Measurements from ENCODE around the gene LY6G5B. TPM values are rescaled to one million over a fixed set of nuclear protein-coding genes. Genes with fewer than 3 reads are reported as not detected.

LY6G5B gene
- total RNA-seq, 4 donors from 2014 or later: 0.70 to 9.5 (median 4.5) TPM

DNA sequence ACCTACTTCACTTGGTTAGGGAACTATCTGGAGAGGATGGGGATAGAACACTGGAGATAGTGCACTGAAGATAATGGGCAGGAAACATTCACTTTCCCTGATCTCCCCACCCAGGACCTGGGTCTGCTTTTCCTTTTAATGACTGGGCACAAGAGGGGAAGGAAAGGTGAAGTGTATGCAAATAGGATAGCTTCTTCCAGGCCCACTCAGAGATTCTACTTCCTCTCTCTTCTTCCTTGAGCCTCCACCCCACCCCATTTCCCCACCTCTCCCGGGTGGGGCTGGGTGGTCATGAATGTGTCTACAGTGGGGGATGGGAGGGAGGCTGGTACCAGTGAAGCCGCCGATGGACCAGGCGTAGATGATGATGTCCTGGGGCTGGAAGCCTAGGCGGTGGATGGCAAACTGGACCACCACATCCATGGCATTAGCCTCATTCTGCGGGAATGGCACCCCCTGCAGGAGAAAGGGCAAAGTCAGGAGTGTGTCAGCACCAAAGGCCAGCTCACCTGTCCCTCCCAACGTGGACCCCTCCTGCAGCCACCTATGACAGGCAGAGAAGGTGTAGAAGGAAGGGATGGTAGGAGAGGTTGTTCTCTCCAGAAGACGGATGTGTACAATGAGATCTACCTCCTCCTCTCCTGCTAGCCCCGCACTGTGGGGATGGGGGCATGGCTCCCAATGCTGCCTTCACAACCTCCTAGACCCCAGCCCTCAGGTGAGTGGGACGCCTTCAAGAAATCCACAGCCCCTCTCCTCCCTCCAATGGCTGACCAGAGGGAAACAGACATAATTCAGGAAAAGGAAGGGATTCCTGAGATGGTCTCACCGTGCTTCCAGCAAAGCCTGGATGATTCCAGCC, 19.7 kb downstream of the LY6G5B start:
- no peaks in the 10 kb centered on the region for H3K27me3 ChIP-seq
- TF ChIP-seq POLR2A (IDR thresholded peaks at IDR 0.05): no peak
- TF ChIP-seq, protein P1, sequence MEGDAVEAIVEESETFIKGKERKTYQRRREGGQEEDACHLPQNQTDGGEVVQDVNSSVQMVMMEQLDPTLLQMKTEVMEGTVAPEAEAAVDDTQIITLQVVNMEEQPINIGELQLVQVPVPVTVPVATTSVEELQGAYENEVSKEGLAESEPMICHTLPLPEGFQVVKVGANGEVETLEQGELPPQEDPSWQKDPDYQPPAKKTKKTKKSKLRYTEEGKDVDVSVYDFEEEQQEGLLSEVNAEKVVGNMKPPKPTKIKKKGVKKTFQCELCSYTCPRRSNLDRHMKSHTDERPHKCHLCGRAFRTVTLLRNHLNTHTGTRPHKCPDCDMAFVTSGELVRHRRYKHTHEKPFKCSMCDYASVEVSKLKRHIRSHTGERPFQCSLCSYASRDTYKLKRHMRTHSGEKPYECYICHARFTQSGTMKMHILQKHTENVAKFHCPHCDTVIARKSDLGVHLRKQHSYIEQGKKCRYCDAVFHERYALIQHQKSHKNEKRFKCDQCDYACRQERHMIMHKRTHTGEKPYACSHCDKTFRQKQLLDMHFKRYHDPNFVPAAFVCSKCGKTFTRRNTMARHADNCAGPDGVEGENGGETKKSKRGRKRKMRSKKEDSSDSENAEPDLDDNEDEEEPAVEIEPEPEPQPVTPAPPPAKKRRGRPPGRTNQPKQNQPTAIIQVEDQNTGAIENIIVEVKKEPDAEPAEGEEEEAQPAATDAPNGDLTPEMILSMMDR (IDR thresholded peaks at IDR 0.05): peak in 1 of 6 experiments; percentile 32
- no peak overlapping the region for H3K27ac ChIP-seq
- H3K9me3 ChIP-seq: no peaks in the 10 kb centered on the region
- WGBS, 2 donors: 65 to 82% methylated on average over 9 of the region's 11 CpGs
- DNase-seq: no peak
- H3K36me3 ChIP-seq: peaks cover 32 to 97% (median 61%) of the 10 kb centered on the region in 3 donors
- H3K4me1 ChIP-seq: no peaks in the 10 kb centered on the region
- no peak overlapping the region for H3K4me3 ChIP-seq
- intact Hi-C loops (cut with DNase I): loop anchor here (10.0 kb wide), 1 partner anchor 145 kb away; no protein-coding TSS in a partner anchor

DNA sequence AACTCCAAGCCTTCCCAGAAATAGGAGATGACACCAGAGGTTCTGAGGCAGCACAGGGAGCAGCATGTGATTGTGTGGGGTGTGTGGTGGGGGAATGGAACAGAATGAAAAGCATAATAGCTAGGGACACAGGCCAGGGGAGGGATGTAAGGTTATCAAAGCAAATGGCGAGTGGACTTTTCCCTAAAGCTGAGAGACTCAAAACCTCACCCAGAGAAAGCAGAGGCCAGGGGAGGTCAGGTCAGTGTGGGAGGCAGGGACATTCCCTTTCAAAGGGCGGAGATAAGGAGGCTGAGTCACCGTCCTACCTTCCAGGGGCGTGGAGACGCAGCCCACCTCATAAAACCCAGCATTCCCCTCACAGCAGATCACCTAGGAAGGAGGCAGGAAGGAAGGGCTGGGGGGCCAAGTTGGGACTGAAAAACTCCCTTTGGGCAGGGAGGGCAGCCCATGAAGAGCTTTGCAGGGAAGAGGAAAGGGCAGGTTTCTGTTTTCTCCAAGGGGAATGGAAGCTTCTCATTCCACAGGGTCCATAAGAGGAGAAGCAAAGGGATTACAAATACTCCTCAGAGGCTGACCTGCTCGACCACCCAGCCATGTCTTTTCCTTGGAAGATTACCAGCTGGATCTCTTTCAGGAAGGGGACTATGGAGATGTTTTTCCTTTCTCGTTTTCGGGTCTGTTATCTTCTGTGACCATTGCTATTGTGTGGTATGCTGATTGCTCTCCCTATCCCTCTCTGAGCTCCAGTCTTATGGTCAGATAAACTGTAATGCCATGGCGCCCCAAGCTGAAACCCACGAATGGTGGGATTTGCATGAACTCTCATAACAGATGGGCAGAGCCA, 20.7 kb downstream of the LY6G5B start:
- H3K4me3 ChIP-seq: no peak overlapping the region
- H3K4me1 ChIP-seq: no peaks in the 10 kb centered on the region
- intact Hi-C loops (cut with DNase I): no loop called here
- no peak overlapping the region for H3K27ac ChIP-seq
- H3K9me3 ChIP-seq: no peaks in the 10 kb centered on the region
- TF ChIP-seq POLR2A (IDR thresholded peaks at IDR 0.05): no peak
- TF ChIP-seq, protein P1 (IDR thresholded peaks at IDR 0.05): no peak
- no peak for DNase-seq
- peaks cover 35 to 100% (median 68%) of the 10 kb centered on the region in 3 donors for H3K36me3 ChIP-seq
- H3K27me3 ChIP-seq: no peaks in the 10 kb centered on the region
- 60 to 64% methylated on average over 10 of the region's 10 CpGs for WGBS, 2 donors

DNA sequence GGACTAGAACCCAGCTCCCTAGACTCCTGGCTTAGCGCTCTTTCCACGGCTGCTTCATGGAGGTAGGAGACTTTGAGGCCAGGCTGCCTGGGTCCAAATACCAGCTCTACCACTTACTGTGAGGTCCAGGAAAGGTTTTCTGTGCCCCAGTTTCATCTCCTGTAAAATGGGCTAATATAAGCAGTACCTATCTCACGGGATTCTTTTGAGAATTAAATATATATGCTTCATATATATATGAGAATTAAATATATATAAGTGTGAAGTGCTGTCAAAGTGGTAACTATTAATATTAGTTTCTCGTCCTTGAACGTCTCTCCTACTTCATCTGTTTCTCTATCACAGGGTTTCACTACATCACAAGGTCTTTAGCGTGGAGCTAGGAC, 21.3 kb downstream of the LY6G5B start:
- H3K27ac ChIP-seq: no peak overlapping the region
- DNase-seq: no peak

DNA sequence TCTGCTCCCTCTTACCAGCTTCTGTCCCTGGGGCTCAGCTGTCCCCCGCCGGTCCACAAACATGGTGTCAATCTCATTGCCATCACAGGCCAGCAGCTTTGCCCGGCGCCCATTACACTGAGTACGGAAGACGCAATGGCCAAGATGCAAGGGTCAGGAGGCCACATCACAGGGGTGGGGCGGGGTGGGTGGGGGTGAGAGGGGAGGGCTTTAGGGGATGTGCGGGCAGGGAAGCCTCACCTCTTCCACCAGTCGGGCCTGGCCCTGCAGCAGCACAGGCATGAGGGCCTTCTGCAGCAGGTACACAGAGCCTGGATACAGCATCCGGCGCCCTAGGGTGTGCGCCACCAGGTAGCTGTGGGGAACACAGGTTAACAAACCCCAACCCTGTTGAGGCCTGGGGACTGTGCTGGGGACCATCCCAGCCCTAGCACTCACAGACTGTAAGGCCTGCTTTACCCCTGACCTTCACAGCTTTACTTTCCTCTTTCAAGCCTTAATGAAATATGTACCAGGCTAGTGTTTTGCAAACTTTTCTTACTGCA, 21.9 kb downstream of the LY6G5B start:
- no peak overlapping the region for H3K27ac ChIP-seq
- TF ChIP-seq, protein P1 (IDR thresholded peaks at IDR 0.05): no peak
- TF ChIP-seq POLR2A (IDR thresholded peaks at IDR 0.05): no peak
- 94 to 100% methylated on average over 1 to 3 of the region's 12 CpGs for WGBS, 2 donors
- no peak for DNase-seq
- intact Hi-C loops (cut with DNase I): no loop called here
- H3K4me1 ChIP-seq: no peaks in the 10 kb centered on the region
- no peak overlapping the region for H3K4me3 ChIP-seq
- no peaks in the 10 kb centered on the region for H3K27me3 ChIP-seq
- H3K9me3 ChIP-seq: no peaks in the 10 kb centered on the region
- H3K36me3 ChIP-seq: peaks cover 35 to 100% (median 74%) of the 10 kb centered on the region in 3 donors

More for the DNA sequence above, 21.3 kb downstream of the LY6G5B start:
- WGBS, 2 donors: 88 to 93% methylated on average over 6 of the region's 6 CpGs
- Histone ChIP-seq H3K4me1 (no peaks in the 10 kb centered on the region), H3K4me3 (no peak overlapping the region), H3K27me3 (no peaks in the 10 kb centered on the region), H3K36me3 (peaks cover 35 to 100% (median 69%) of the 10 kb centered on the region in 3 donors), H3K9me3 (no peaks in the 10 kb centered on the region)
- no peak for TF ChIP-seq POLR2A (IDR thresholded peaks at IDR 0.05)
- TF ChIP-seq, protein P1 (IDR thresholded peaks at IDR 0.05): no peak
- intact Hi-C loops (cut with DNase I): no loop called here
